BJ (cell line): ENCODE data around the gene VWA5B2. TPM values are rescaled to one million over a fixed set of nuclear protein-coding genes. Genes with fewer than 3 reads are reported as not detected.
A peak's percentile ranks its signal among the peaks of the same experiment; 100 is the strongest.

Experiments used
- CTCF ChIA-PET: fragments of 350-600 bp; formaldehyde crosslinking; extraction: SDS; loops from one replicate; lab custom pipeline; 2021; ENCODE audit warnings: antibody characterized with exemption, inconsistent platforms; lab: Yijun Ruan, JAX
- POLR2A ChIA-PET: fragments of 300-600 bp; sonication (Branson Sonifier 250); formaldehyde crosslinking; extraction: SDS; loops from one replicate; lab custom pipeline; 2021; ENCODE audit warnings: antibody characterized with exemption; lab: Charles Lee
- DNase-seq: peaks from one replicate; pipeline ENCODE4 v3.0.0-alpha.2; 2011; ENCODE audit warnings: low read depth
- H3K27me3 ChIP-seq: 2 replicates; pipeline ENCODE4 v1.6.0; 2011; ENCODE audit warnings: low read length; ENCODE audit not compliant: control insufficient read depth, insufficient read depth
- H3K36me3 ChIP-seq: 2 replicates; pipeline ENCODE4 v1.5.1; 2011; ENCODE audit warnings: low read length; ENCODE audit not compliant: control insufficient read depth, insufficient read depth
- H3K4me3 ChIP-seq: 2 replicates; pipeline ENCODE4 v1.5.1; 2011; ENCODE audit warnings: low read depth, mild to moderate bottlenecking, control low read depth, low read length
- CTCF ChIP-seq: IDR thresholded peaks from 2 replicates; pipeline ENCODE4 v1.5.1; 2011; ENCODE audit warnings: low read depth, mild to moderate bottlenecking, control low read depth, inconsistent platforms, low read length, moderate library complexity; ENCODE audit not compliant: insufficient read depth
- polyA plus RNA-seq: library from polyadenylated mRNA; depleted of rRNA; stranded (reverse); fragments of >200 nt; gene quantifications from 2 replicates; pipeline ENCODE4 v1.2.3, GENCODE V29; 2011

The VWA5B2 gene
- polyA plus RNA-seq, 1 experiment, result not detected

DNA sequence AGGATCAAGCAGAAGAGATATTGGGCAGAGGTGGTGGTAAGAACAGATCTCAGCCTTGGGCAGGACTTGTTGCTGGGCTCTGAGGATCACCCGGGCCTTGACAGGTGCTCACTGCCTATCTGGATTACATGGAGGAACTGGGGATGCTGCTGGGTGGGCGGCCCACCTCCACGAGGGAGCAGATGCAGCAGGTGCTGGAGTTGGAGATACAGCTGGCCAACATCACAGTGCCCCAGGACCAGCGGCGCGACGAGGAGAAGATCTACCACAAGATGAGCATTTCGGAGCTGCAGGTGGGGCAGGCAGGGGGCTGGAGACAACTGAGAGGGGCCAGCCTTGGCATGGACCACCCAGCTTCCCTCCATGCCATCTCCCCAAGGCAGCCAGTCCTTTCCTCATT, 54.3 kb downstream of the VWA5B2 start:
- H3K4me3 ChIP-seq, result no peak overlapping the region
- POLR2A ChIA-PET, result no interaction called here
- H3K27me3 ChIP-seq, result peaks cover 10% of the 10 kb centered on the region
- H3K36me3 ChIP-seq, result no peaks in the 10 kb centered on the region
- TF ChIP-seq CTCF, result no peak
- DNase-seq, result no peak
- CTCF ChIA-PET, result interaction anchor here (1.1 to 1.7 kb wide), 2 partner anchors 10 to 399 kb away, joined by 4 to 6 read pairs; partner anchors contain the start of gene PARL

DNA sequence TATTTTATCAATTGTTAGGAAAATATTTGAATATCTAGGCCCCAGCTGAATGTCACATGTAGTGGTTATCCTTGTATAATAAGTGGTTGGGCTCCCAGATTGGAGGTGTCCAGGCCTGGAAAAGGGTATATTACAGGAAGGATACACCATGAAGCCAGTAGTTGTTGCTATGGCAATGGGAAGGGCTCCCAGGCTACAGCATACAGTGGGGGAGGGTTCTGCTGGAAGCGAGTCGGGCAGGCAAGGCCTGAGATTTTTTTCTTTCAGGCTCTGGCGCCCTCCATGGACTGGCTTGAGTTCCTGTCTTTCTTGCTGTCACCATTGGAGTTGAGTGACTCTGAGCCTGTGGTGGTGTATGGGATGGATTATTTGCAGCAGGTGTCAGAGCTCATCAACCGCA, 55.3 kb downstream of the VWA5B2 start:
- CTCF ChIA-PET, result interaction anchor here (1.1 to 2.3 kb wide), 4 partner anchors 9 to 400 kb away, joined by 4 to 8 read pairs (median 6); partner anchors contain the start of gene PARL
- H3K36me3 ChIP-seq, result no peaks in the 10 kb centered on the region
- H3K4me3 ChIP-seq, result no peak overlapping the region
- TF ChIP-seq CTCF, result peak; percentile 50
- H3K27me3 ChIP-seq, result peaks cover 10% of the 10 kb centered on the region
- no peak for DNase-seq
- POLR2A ChIA-PET, result no interaction called here

- H3K4me3 ChIP-seq, result no peak overlapping the region
- peaks cover 5% of the 10 kb centered on the region; the same call in 1 of the 2 replicates for H3K27me3 ChIP-seq
- DNase-seq, result no peak
- POLR2A ChIA-PET, result no interaction called here
- CTCF ChIA-PET, result interaction anchor here (0.7 to 2.6 kb wide), 15 partner anchors 14 to 467 kb away, joined by 3 to 13 read pairs (median 3); partner anchors contain the start of genes ABCC5, CLCN2, EEF1AKMT4 and POLR2H
- H3K36me3 ChIP-seq, result no peaks in the 10 kb centered on the region
- TF ChIP-seq CTCF, result peak; percentile 79
Observed at GRCh38 chr3:184289426-184289938, 60.1 kb downstream of the VWA5B2 start.

GRCh38 chr3:184290331-184290730, 60.9 kb downstream of the VWA5B2 start:
- TF ChIP-seq CTCF, result no peak
- CTCF ChIA-PET, result interaction anchor here (0.6 to 1.3 kb wide), 3 partner anchors 72 to 250 kb away, joined by 3 to 4 read pairs (median 3); no protein-coding TSS in a partner anchor
- DNase-seq, result no peak
- POLR2A ChIA-PET, result no interaction called here
- Histone ChIP-seq H3K4me3 (no peak overlapping the region), H3K36me3 (no peaks in the 10 kb centered on the region), H3K27me3 (peaks cover 4% of the 10 kb centered on the region; the same call in 1 of the 2 replicates)

DNA sequence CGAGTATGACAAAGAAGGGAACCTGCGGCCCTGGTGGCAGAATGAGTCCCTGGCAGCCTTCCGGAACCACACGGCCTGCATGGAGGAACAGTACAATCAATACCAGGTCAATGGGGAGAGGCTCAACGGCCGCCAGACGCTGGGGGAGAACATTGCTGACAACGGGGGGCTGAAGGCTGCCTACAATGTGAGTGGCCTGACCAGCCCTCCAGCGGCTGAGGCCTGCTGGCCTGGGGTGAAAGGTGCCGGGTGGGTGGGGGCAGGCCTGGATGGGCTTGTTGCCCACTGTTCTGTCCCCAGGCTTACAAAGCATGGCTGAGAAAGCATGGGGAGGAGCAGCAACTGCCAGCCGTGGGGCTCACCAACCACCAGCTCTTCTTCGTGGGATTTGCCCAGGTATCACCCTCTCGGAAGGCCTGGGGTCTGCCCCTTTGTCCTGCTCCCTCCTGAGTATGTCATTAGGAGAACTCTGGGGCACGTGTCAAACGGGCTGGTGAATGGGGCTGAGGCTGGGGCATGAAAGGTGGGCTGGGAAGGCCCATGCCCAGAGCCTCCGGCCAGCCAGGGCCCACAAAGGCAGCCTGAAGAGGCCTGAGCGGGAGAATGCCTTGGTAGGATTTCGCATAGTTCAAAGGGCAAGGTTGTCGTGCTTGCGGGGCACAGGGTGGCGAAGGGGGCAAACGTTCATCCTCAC, 61.8 kb downstream of the VWA5B2 start:
- POLR2A ChIA-PET, result no interaction called here
- CTCF ChIA-PET, result interaction anchor here (0.6 to 3.3 kb wide), 4 partner anchors 64 to 251 kb away, joined by 3 to 13 read pairs (median 4); no protein-coding TSS in a partner anchor

More for the DNA sequence above, 61.8 kb downstream of the VWA5B2 start:
- Histone ChIP-seq H3K27me3 (peaks cover 3% of the 10 kb centered on the region; the same call in 1 of the 2 replicates), H3K4me3 (no peak overlapping the region), H3K36me3 (no peaks in the 10 kb centered on the region)
- TF ChIP-seq CTCF, result no peak
- DNase-seq, result no peak
